Progenitor cell of endocrine pancreas (in vitro differentiated cells): Measurements from ENCODE around the gene CYP2D6. TPM values are rescaled to one million over a fixed set of nuclear protein-coding genes. Genes with fewer than 3 reads are reported as not detected.

Experiments used
- DNase-seq: peaks from one replicate; pipeline ENCODE4 v3.0.0; 2021; ENCODE audit warnings: low spot score; ENCODE audit not compliant: unreplicated experiment
- H3K27ac Mint-ChIP-seq: 2 replicates; pipeline ENCODE4 v1.8.0; 2021; ENCODE audit warnings: mild to moderate bottlenecking, moderate library complexity, mixed read lengths
- H3K27me3 Mint-ChIP-seq: 2 replicates; pipeline ENCODE4 v1.8.0; 2021; ENCODE audit warnings: mixed read lengths
- H3K36me3 Mint-ChIP-seq: 2 replicates; pipeline ENCODE4 v1.8.0; 2022; ENCODE audit warnings: mixed read lengths; ENCODE audit not compliant: insufficient read depth
- H3K4me1 Mint-ChIP-seq: 2 replicates; pipeline ENCODE4 v1.8.0; 2021; ENCODE audit warnings: low read depth, mixed read lengths
- H3K4me3 Mint-ChIP-seq: 2 replicates; pipeline ENCODE4 v1.8.0; 2021; ENCODE audit warnings: low read depth, mild to moderate bottlenecking, moderate library complexity, mixed read lengths
- H3K9me3 Mint-ChIP-seq: 2 replicates; pipeline ENCODE4 v1.8.0; 2021; ENCODE audit warnings: low read depth, mixed read lengths
- total RNA-seq: library from RNA; stranded (reverse); gene quantifications from 2 replicates; pipeline ENCODE4 v1.2.1, GENCODE V29; 2021
- TF ChIP-seq, protein P1 (sequence below): fragments of 200-600 bp; sonication (generic); IDR thresholded peaks from one replicate; pipeline ENCODE4 v1.5.0; 2021; ENCODE audit warnings: antibody characterized with exemption, mild to moderate bottlenecking; ENCODE audit not compliant: unreplicated experiment

The CYP2D6 gene
- total RNA-seq, 1 donor from 2014 or later: 8.0 TPM

DNA sequence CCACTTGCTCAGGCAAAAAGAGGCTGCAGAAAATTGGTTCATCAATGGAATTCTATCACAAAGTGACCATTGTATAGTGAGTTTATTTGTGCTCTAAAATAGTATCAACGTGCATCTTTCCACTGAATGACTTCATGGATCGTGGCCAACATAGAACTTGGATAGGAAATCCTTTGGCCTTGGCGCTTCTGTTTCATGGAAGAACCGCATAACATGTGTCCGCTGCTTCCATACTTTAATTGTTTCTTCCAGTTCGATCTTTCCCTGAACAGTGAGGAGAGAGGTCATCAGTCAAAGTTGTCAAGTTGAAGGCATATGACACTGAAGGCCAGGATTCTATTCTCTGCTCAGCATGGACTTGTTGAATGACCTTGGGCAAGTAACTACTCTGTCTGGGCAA, 44.6 kb downstream of the CYP2D6 start:
- H3K27ac Mint-ChIP-seq: no peak overlapping the region
- no peaks in the 10 kb centered on the region for H3K27me3 Mint-ChIP-seq
- H3K4me3 Mint-ChIP-seq: no peak overlapping the region
- DNase-seq: no peak
- H3K9me3 Mint-ChIP-seq: no peaks in the 10 kb centered on the region
- TF ChIP-seq, protein P1, sequence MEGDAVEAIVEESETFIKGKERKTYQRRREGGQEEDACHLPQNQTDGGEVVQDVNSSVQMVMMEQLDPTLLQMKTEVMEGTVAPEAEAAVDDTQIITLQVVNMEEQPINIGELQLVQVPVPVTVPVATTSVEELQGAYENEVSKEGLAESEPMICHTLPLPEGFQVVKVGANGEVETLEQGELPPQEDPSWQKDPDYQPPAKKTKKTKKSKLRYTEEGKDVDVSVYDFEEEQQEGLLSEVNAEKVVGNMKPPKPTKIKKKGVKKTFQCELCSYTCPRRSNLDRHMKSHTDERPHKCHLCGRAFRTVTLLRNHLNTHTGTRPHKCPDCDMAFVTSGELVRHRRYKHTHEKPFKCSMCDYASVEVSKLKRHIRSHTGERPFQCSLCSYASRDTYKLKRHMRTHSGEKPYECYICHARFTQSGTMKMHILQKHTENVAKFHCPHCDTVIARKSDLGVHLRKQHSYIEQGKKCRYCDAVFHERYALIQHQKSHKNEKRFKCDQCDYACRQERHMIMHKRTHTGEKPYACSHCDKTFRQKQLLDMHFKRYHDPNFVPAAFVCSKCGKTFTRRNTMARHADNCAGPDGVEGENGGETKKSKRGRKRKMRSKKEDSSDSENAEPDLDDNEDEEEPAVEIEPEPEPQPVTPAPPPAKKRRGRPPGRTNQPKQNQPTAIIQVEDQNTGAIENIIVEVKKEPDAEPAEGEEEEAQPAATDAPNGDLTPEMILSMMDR: no peak
- peaks cover 28% of the 10 kb centered on the region for H3K36me3 Mint-ChIP-seq
- H3K4me1 Mint-ChIP-seq: peaks cover 7% of the 10 kb centered on the region

DNA sequence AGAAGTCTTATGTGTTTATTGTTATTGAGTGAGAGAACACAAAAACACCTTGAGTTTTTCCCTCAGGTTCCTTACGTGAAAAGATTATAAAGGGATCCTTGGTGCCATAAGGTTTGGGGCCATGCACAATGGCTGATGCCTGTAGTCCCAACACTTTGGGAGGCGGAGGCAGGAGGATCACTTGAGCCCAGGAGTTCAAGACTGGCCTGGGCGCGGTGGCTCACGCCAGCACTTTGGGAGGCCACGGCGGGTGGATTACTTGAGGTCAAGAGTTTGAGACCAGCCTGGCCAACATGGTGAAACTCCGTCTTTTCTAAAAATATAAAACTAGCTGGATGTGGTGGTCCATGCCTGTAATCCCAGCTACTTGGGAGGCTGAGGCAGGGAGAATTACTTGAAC, 45.7 kb downstream of the CYP2D6 start:
- H3K27me3 Mint-ChIP-seq: no peaks in the 10 kb centered on the region

DNA sequence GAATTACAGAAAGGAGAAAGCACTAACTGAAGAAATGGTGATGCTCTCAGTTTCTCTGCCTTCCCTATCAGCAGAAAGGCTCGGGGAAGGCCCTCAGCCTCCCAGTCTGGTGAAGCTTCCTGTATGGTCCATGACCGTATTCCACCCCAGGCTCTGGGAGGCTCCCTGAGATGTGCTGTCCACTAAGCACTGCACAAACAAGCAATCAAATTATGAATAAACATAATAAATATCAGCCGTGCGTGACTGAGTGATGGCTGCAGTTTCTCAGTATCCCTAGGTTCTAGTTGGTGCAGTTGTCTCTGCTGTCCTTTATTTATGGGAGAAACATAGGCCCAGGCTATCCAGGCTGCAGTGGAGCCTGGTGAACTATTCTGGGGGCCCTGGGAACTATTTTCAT, 47.5 kb downstream of the CYP2D6 start:
- DNase-seq: no peak
- Mint-ChIP-seq H3K4me3 (no peak overlapping the region), H3K27ac (no peak overlapping the region), H3K27me3 (no peaks in the 10 kb centered on the region), H3K4me1 (peaks cover 19% of the 10 kb centered on the region), H3K9me3 (no peaks in the 10 kb centered on the region), H3K36me3 (peaks cover 19% of the 10 kb centered on the region)
- TF ChIP-seq, protein P1: no peak

More for the DNA sequence above, 45.7 kb downstream of the CYP2D6 start:
- no peak for DNase-seq
- Mint-ChIP-seq H3K4me3 (no peak overlapping the region), H3K4me1 (peaks cover 15% of the 10 kb centered on the region), H3K9me3 (no peaks in the 10 kb centered on the region), H3K36me3 (peaks cover 26% of the 10 kb centered on the region), H3K27ac (peak overlapping the region; percentile 57)
- TF ChIP-seq, protein P1: no peak

DNA sequence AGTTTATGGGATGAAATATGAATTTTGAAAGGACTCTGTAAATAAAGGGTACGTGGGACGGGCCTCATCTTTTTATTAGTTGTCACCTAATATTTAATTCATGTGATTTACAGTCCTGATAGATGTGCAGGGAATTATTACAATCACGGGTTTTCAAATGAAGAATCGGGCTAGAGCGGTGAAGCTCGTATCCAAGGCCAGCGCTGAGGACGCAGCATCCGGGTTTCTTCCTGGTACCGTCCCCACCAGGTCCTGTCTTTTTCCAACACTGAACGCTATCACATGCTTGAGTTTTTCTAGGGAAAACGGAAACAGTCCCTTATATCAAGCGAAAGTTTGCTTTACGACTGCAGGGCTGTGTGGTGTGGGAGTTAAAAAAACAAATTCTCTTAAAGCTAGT, 50.3 kb downstream of the CYP2D6 start:
- peaks cover 10% of the 10 kb centered on the region for H3K36me3 Mint-ChIP-seq
- H3K4me1 Mint-ChIP-seq: peaks cover 19% of the 10 kb centered on the region
- no peak for DNase-seq
- TF ChIP-seq, protein P1: no peak
- peak overlapping the region; percentile 98 for H3K27ac Mint-ChIP-seq
- no peaks in the 10 kb centered on the region for H3K9me3 Mint-ChIP-seq
- no peaks in the 10 kb centered on the region for H3K27me3 Mint-ChIP-seq
- H3K4me3 Mint-ChIP-seq: peak overlapping the region; percentile 93

DNA sequence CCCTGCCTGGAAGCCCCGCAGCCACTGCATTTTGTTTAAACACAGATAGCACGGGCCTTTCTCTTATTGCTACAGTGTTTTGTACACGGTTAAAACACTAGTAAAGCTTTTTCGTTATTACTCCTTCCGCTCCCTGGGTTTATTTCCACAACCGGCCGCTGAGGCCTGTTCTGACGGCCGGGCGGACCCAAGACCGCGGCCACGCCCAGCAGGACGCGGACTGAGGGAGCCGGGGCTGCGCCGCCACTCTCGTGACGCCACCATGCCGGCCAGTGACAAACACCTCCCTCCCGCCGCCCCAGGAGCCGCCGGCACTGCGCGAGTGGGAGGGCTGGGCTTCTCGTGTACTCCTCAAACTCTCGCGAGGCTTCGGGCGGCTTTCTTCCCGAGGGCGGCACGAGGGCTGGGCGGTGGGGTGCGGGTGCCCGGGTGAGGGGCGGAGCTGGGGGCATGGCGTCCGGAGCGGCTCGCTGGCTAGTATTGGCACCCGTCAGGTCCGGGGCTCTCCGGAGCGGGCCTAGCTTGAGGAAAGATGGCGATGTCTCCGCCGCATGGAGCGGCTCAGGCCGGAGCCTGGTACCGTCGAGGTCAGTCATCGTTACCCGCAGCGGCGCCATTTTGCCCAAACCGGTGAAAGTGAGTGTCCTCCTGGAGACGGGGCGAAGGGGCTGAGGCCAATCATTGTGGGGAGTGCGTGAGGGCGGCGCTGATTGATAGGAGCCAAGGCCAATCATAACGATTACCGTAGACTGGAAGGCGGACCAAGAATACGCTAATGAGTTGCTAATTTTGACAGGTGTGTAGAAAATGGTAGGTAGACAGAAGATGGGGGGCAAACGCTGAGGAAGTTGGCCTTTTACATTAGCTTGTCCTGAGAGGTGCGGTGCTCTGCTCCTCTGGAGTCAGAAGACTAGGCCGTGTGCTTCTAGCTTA, 51.0 kb downstream of the CYP2D6 start, which contains the start of gene SMDT1:
Gene SMDT1 (plus strand): TSS at position 382 of the 933 bp plus-strand sequence. CDS start 69 bp downstream, at position 451.
- H3K27me3 Mint-ChIP-seq: no peaks in the 10 kb centered on the region
- peaks cover 8% of the 10 kb centered on the region for H3K36me3 Mint-ChIP-seq
- H3K9me3 Mint-ChIP-seq: no peaks in the 10 kb centered on the region
- peaks cover 21% of the 10 kb centered on the region for H3K4me1 Mint-ChIP-seq
- peak; percentile 97 for DNase-seq
- TF ChIP-seq, protein P1: no peak
- peak within 1 kb of the TSS; percentile 98 for H3K27ac Mint-ChIP-seq
- H3K4me3 Mint-ChIP-seq: peak within 1 kb of the TSS; percentile 93
